Measurements from ENCODE around the gene EHD4.

The EHD4 gene

GRCh38 chr15:41853831-41854230 lies 118.5 kb downstream of the EHD4 start:
- no peak for TF ChIP-seq ZFX (IDR thresholded peaks at IDR 0.05)
- no peak for TF ChIP-seq CTCF (conservative IDR thresholded peaks at IDR 0.05)
- H3K27ac ChIP-seq = no peak overlapping the region

DNA sequence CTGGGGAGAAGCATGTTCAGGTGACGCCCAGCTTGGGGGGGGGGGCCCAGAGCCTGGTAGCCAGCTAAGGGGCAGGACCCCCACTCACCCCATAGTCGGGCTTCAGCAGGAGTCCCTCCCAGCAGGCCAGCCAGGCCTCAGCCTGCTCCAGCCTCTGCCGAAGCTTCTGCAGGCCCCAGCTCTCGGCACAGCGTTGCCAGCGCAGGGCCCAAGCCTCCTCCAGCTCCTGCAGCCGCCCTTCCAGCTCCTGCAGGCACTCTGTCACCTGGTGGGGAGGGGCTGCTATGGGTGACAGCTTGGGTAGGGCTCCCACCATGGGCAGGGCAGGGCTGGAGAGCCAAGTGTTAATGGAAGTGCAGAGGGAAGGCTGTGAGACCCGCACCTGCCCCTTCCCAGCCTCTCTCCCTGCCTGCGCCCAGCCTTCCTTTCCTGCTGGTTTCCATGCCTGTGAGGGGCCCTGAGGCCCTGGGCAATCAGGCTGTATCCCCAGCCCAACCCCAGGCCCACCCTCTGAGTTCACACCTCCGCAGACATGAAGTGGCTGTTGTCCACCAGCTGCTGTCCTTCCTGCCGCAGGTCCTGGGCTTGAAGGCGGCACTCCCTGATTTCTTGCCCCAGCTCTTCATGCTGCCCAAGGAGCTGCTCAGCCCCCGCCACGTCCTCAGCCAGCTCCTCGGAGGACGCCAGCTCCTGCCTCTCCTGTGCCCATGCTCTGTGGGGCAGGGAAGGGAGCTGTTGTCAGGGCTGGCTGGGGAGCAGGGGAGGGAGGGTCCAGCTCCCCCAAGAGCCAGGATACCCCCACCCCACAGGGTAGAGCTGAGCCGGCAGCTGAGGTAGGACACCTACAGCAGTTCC lies 119.4 kb downstream of the EHD4 start:
- TF ChIP-seq ZFX (IDR thresholded peaks at IDR 0.05) (no peak), CTCF (conservative IDR thresholded peaks at IDR 0.05) (no peak)
- H3K27ac ChIP-seq = no peak overlapping the region

DNA sequence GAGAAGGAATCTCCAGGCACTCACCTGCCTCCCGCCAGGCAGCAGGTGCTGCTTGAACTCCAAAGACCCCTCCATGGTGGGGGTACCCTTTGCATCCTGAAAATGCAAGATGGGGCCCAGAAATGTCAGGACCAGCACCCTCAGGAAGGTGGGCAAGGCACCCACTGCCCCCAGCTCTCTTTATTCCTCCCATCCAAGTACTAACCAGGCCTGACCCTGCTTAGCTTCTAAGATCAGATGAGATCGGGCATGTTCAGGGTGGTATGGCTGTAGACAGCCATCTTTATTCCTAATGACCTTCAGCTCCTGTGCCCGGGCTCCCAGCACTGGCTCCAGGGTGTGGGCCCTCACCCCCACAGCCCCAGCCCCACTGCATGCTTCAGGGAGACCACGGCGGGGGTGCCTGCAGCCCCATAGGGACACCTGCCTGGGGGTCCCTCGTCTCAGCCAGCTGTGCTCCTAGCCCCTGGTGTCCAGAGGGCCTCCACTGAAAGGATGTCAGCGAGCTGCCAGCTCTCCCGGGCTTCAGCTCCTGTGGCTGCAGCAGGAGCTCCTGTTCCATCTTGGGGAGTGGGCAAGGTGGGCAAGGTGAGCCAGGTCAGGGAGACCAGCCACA lies 120.5 kb downstream of the EHD4 start:
- TF ChIP-seq ZFX (IDR thresholded peaks at IDR 0.05) = no peak
- no peak for TF ChIP-seq CTCF (conservative IDR thresholded peaks at IDR 0.05)
- no peak overlapping the region for H3K27ac ChIP-seq

GRCh38 chr15:41851167-41851523 lies 121.2 kb downstream of the EHD4 start:
- TF ChIP-seq CTCF (conservative IDR thresholded peaks at IDR 0.05) (no peak), ZFX (IDR thresholded peaks at IDR 0.05) (no peak)

GRCh38 chr15:41850482-41851166 lies 121.7 kb downstream of the EHD4 start:
- H3K27ac ChIP-seq = no peak overlapping the region
- TF ChIP-seq ZFX (IDR thresholded peaks at IDR 0.05) (no peak), CTCF (conservative IDR thresholded peaks at IDR 0.05) (no peak)

More at GRCh38 chr15:41851167-41851523, 121.2 kb downstream of the EHD4 start:
- H3K27ac ChIP-seq = no peak overlapping the region

DNA sequence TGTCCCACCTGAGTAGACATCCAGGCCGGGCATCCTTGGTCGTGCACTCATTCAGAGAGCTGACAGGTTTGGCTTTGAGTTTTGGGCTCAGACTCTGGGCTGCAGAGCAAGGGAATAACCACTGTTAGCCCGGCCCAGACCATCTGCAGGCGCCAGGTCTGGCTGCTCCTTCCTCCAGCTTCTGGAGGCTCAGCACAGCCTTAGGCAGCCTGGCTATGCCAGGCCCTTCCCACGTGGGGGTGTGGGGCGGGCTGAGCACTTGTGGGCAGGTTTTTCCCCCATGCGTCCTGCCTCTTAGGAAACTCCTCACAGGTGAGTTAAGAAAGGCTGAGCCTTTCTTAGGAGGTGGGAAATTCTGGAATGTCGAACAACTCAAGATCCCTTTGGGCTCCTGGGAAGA lies 122.5 kb downstream of the EHD4 start:
- TF ChIP-seq CTCF (conservative IDR thresholded peaks at IDR 0.05) (no peak), ZFX (IDR thresholded peaks at IDR 0.05) (no peak)
- no peak overlapping the region for H3K27ac ChIP-seq

- H3K27ac ChIP-seq = no peak overlapping the region
- TF ChIP-seq ZFX (IDR thresholded peaks at IDR 0.05) (no peak), CTCF (conservative IDR thresholded peaks at IDR 0.05) (no peak)
These were observed 123.2 kb downstream of the EHD4 start for GRCh38 chr15:41849204-41849603.
